PC-9 (cell line): ENCODE results near the gene CHST1.

Source experiments
- CTCF ChIP-seq: fragments of 200-600 bp; sonication (generic); conservative IDR thresholded peaks from 2 replicates; pipeline ENCODE4 v1.6.1; 2017; ENCODE audit warnings: mixed run types, antibody characterized with exemption, mild to moderate bottlenecking, moderate library complexity
- EZH2 ChIP-seq: fragments of 200-600 bp; sonication (generic); IDR thresholded peaks from 2 replicates; pipeline ENCODE4 v1.8.0; 2017; ENCODE audit warnings: antibody characterized with exemption, low read depth

DNA sequence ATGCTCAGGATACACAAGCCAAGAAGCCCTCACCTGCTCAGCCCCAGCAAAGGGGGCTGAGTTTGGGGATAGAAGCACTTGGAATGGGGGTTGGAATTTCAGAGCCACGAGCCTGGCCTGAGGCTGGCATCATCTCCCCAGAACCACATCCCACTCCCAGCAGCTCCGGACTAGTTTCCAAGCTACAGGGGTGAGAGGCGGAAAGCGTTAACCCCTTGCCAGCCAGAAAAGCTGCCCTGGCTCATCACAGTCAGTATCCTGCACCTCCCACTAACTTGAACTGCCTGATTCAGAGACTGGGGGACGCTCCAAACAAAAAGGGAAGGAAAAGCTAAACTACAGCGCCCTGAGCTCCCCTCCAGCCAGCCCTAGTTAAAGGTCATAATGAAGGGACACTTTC is 19.0 kb upstream of the CHST1 start:
- no peak for TF ChIP-seq CTCF
- TF ChIP-seq EZH2 = no peak
